Skeletal muscle cell (primary cell): Measurements from ENCODE around the gene CLPTM1.
"Not testable (repeated sequence)": the region's sequence is repeated elsewhere in the genome, so short reads cannot be mapped to it uniquely, and the experiment has no call there.

Experiments
- DNase-seq: peaks from one replicate; pipeline ENCODE4 v3.0.0-alpha.2; 2010; ENCODE audit warnings: low read depth
- H3K4me3 ChIP-seq: 2 replicates; pipeline ENCODE4 v1.5.1; 2011; ENCODE audit warnings: low read depth, mild to moderate bottlenecking, control low read depth, low read length, moderate library complexity

CLPTM1 gene

GRCh38 chr19:45000665-45001064 lies 45.5 kb downstream of the CLPTM1 start:
- not testable (repeated sequence) for DNase-seq
- peak overlapping the region; percentile 39 for H3K4me3 ChIP-seq

DNA sequence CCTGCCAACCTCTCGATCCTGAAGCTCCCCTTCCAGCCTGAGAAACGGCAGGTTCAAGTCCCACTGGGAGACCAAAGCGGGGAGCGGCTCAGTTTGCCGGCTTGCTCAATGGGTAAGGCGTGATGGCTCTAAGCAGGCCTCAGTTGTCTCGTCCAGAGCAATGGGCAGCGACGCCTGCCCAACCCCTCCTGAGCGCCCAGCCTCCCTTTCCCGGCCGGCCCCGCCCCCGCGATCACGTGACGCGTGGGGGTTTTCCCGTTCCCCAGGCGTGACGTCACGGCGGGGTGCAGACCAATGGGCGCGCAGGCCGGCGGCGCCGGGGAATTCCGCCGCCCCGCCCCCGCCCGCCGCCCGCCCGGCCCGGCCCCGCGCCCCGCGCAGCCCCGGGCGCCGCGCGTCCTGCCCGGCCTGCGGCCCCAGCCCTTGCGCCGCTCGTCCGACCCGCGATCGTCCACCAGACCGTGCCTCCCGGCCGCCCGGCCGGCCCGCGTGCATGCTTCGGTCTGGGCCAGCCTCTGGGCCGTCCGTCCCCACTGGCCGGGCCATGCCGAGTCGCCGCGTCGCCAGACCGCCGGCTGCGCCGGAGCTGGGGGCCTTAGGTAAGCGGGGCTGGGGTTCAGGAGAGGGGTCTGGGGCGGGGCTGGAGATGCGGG lies 46.0 kb downstream of the CLPTM1 start, which contains the start of gene RELB:
RELB (plus strand) TSS at position 378 of the 653 bp plus-strand sequence; CDS start at position 494, 116 bp downstream.
- DNase-seq = peak; percentile 55
- H3K4me3 ChIP-seq = peak within 1 kb of the TSS; percentile 73

GRCh38 chr19:45003485-45003884 lies 48.3 kb downstream of the CLPTM1 start:
- no peak overlapping the region for H3K4me3 ChIP-seq
- DNase-seq = no peak

GRCh38 chr19:45005787-45006186 lies 50.6 kb downstream of the CLPTM1 start:
- no peak for DNase-seq
- no peak overlapping the region for H3K4me3 ChIP-seq

DNA sequence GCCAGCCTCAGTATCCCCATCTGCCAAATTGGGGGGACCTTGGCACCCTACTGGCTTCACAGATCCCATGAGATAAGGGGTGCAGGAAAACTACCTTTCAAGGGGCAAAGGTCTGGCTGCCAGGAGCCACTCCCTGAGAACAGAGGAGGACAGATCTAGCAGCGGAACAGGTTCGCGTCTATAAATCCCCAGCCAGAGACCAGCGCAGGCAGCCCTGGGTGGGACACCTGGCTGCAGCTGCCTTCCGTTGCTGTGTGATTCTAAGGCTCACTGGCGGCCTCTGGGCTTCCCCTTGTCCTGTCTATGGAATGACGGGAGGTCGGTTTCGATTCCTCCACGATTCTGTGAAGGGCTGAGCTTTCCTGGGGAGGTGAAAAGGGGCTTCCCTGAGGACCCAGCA lies 53.4 kb downstream of the CLPTM1 start:
- H3K4me3 ChIP-seq = no peak overlapping the region
- no peak for DNase-seq

DNA sequence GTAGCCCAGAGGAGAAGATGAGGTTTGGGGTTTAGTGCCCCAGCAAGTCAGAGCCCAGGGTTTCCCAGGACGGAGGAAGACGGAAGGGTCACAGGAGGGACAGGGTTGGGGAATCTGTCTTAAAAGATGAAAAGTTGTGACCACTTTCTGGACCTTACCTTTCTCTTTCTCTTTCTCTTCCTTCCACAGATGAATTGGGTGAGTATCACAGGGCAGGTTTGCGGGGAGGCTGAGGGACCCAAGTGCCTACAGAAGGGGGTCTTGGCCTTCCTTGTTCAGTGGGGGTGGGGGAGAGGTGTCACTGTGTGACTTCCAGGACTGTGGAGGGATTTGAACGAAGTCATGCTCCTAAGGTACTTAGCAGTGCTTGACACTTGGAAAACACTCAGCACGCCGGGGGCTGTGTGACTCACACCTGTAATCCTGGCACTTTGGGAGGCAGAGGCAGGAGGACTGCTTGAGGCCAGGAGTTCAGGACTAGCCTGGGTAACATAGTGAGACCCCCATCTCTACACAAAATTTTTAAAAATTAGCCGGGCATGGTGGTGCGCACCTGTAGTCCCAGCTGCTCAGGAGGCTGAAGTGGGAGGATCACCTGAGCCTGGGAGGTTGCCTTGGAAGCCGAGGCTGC lies 54.6 kb downstream of the CLPTM1 start:
- DNase-seq = no peak
- H3K4me3 ChIP-seq = no peak overlapping the region

- H3K4me3 ChIP-seq = no peak overlapping the region
- no peak for DNase-seq
Measured at GRCh38 chr19:45010306-45010705, 55.1 kb downstream of the CLPTM1 start.

DNA sequence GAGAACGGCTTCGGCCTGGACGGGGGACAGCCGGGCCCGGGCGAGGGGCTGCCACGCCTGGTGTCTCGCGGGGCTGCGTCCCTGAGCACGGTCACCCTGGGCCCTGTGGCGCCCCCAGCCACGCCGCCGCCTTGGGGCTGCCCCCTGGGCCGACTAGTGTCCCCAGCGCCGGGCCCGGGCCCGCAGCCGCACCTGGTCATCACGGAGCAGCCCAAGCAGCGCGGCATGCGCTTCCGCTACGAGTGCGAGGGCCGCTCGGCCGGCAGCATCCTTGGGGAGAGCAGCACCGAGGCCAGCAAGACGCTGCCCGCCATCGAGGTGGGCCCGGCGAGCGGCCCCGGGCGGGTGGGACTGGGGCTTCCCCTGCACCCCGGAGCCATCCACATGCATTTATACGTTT lies 56.8 kb downstream of the CLPTM1 start:
- no peak for DNase-seq
- H3K4me3 ChIP-seq = no peak overlapping the region

- DNase-seq = peak; percentile 31
- H3K4me3 ChIP-seq = no peak overlapping the region
Measured at GRCh38 chr19:45016388-45017314, 61.5 kb downstream of the CLPTM1 start.

DNA sequence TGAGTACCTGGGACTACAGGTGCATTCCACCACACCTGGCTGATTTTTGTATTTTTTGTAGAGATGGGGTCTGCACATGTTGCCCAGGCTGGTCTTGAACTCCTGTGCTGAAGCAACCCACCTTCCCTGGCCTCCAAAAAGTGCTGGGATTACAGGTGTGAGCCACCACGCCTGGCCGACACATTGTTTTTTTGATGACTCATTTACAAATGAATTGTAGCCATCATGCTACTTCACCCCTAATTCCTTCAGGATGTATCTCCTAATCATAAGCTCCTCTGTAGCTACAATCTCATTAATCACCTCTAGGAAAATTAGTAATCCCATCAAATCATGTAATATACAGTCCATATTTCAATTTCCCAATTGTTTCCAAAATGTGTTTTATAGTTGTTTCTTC lies 64.0 kb downstream of the CLPTM1 start:
- H3K4me3 ChIP-seq = no peak overlapping the region
- no peak for DNase-seq

- no peak overlapping the region for H3K4me3 ChIP-seq
- DNase-seq = no peak
Measured at GRCh38 chr19:45020071-45020470, 64.9 kb downstream of the CLPTM1 start.

GRCh38 chr19:45021971-45022370 lies 66.8 kb downstream of the CLPTM1 start:
- H3K4me3 ChIP-seq = no peak overlapping the region
- no peak for DNase-seq

- no peak for DNase-seq
Measured at GRCh38 chr19:45023048-45023447, 67.9 kb downstream of the CLPTM1 start.

DNA sequence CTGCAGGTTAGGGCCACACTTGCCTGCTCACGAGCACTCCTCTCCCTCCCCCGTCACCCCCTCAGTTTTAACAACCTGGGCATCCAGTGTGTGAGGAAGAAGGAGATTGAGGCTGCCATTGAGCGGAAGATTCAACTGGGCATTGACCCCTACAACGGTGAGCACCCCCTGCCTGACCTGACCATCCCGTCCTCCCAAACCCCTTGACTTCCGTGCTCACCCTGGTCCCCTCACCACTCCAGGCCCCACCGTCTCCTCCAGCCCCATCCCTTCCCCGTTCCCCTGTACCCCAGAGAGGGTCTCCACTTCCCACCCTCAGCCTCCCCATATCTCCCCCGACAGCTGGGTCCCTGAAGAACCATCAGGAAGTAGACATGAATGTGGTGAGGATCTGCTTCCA lies 70.1 kb downstream of the CLPTM1 start:
- H3K4me3 ChIP-seq = no peak overlapping the region
- no peak for DNase-seq

More at GRCh38 chr19:45023048-45023447, 67.9 kb downstream of the CLPTM1 start:
- H3K4me3 ChIP-seq = no peak overlapping the region

DNA sequence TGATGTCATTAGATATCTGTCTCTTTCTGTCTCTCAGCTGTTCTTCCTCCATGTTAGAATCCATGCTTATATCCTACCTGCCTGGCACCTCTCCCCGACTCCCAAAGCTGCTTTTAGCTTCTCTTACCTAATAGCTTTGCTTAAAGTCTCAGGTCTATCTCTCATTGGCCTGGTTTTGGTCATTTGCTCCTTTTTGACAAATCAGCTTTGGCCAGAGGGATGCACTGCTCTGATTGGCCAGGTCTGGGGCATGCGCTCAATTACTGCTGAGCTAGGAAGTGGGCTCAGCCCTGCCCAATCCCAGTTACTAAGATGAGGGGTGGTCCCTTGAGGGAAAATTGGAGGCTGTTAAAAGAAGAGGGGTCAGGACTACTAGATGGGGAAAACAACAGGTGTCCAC lies 72.2 kb downstream of the CLPTM1 start:
- no peak overlapping the region for H3K4me3 ChIP-seq
- no peak for DNase-seq

DNA sequence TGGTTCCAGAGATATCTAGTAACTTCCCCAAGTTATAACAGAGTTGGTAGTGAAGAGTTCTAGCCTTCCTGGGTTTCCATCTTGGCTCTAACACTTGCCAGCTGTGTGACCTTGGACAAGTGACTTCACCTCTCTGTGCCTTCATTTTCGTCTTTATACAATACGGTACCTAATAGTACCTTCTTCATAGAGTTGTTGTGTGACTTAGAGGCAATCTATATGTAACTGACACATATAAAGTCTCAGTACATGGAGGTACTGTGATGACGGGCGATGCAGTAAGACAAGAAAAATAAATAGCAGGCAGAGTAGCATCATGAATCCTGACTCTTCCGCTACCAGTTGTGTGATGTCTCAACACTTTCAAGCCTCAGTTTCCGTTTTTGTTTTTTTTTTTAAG lies 75.6 kb downstream of the CLPTM1 start:
- no peak overlapping the region for H3K4me3 ChIP-seq

DNA sequence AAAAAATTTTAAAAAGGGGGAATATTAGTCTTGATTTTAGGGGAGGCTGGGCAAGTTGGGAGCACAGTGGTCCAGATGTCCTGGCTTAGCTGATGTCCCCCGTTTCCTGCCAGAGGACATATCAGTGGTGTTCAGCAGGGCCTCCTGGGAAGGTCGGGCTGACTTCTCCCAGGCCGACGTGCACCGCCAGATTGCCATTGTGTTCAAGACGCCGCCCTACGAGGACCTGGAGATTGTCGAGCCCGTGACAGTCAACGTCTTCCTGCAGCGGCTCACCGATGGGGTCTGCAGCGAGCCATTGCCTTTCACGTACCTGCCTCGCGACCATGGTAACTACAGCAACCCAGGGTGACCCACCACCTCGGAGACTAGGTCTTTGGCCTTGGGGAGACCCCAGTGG lies 77.2 kb downstream of the CLPTM1 start:
- no peak for DNase-seq
- no peak overlapping the region for H3K4me3 ChIP-seq

More for the DNA sequence above, 75.6 kb downstream of the CLPTM1 start:
- no peak for DNase-seq

GRCh38 chr19:45035755-45036154 lies 80.6 kb downstream of the CLPTM1 start:
- no peak overlapping the region for H3K4me3 ChIP-seq
- no peak for DNase-seq

- no peak for DNase-seq
- H3K4me3 ChIP-seq = no peak overlapping the region
Measured at GRCh38 chr19:45037393-45038169, 82.4 kb downstream of the CLPTM1 start.
